Fibroblast of mammary gland (primary cell): ENCODE measurements around the gene MX1.

Experiments used
- DNase-seq: peaks from one replicate; pipeline ENCODE4 v3.0.0-alpha.2; 2010; ENCODE audit warnings: low read depth
- H3K4me3 ChIP-seq: 2 replicates; pipeline ENCODE4 v1.5.1; 2011; ENCODE audit warnings: low read depth, mild to moderate bottlenecking, low read length, moderate library complexity; ENCODE audit not compliant: control insufficient read depth
- TF ChIP-seq, protein P1 (sequence below): conservative IDR thresholded peaks from 2 replicates; pipeline ENCODE4 v1.5.1; 2011; ENCODE audit warnings: low read depth, low read length, inconsistent platforms; ENCODE audit not compliant: control insufficient read depth, insufficient read depth

MX1 gene

DNA sequence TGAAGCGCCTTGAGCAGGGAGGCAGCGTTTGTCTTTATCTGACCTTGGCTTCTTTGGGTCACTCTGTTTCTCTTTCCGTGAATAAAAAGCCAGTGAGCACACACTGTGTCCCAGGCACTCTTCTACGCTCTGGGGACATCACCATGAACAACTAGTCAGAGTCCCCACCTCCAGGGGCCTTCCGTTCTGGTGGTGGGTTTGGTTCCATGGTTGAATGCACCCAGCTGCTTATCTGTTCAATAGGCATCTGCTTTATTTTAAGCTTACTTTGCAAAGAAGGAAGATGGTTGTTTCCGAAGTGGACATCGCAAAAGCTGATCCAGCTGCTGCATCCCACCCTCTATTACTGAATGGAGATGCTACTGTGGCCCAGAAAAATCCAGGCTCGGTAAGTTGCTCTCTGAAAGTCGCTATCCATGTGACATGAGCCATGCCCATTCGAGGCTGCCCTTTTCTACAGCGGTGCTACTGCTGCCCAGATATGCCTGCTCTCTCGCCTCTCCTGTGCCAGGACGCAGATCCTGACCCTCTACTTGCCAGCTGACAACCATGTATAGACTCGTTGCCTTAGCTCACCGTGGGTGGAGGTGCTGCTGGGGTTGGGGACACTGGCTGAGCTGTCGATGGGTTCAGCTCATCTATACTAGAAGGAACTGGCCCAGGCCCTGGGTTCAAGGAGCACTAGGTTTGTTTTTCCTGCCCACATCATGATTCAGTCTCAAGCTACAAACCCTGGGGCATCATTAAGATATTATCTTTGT, 5.9 kb downstream of the MX1 start:
- TF ChIP-seq, protein P1, sequence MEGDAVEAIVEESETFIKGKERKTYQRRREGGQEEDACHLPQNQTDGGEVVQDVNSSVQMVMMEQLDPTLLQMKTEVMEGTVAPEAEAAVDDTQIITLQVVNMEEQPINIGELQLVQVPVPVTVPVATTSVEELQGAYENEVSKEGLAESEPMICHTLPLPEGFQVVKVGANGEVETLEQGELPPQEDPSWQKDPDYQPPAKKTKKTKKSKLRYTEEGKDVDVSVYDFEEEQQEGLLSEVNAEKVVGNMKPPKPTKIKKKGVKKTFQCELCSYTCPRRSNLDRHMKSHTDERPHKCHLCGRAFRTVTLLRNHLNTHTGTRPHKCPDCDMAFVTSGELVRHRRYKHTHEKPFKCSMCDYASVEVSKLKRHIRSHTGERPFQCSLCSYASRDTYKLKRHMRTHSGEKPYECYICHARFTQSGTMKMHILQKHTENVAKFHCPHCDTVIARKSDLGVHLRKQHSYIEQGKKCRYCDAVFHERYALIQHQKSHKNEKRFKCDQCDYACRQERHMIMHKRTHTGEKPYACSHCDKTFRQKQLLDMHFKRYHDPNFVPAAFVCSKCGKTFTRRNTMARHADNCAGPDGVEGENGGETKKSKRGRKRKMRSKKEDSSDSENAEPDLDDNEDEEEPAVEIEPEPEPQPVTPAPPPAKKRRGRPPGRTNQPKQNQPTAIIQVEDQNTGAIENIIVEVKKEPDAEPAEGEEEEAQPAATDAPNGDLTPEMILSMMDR, result no peak
- no peak for DNase-seq
- H3K4me3 ChIP-seq, result no peak overlapping the region

DNA sequence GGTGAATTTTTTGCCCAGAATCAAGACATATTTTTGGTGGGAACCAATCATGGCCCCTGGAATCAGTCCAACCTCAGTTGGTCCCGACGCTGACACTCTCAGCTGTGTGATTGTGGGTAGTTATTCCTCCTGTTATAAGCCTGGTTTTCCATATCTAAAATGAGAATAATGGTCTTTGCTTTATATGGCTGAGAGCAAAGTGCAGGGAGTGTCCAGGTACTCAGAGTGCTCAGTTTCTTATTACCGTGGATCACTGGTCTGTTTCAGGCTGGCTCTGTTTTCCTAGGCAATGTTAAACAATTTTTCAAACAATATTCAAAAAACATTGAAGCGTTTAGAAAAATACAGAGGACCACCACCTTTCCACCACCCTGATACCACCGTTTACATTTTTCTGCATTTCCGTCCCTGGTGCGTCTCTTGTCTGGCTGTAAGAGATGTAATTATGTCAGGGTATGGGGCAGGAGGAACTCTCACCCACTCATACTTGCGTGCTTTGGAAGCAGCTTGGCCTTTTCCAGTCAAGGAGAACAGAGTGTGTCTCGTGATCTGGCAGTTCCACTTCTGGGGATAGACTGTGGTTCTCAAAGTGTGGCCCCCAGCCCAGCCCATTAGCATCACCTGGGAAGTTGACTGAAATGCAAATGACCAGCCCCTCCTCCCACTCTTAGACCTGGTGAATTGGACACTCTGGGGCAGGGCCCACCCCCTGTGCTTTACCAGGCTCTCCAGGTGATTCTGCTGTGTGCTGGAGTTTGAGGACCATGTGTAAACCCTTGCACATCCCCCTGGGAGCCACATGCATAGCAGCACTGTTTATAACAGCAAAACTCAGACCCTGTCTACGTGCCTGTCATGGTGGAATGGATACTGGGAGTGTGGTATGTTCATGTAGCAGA, 6.8 kb downstream of the MX1 start:
- no peak for DNase-seq
- H3K4me3 ChIP-seq, result no peak overlapping the region
- TF ChIP-seq, protein P1, result no peak

DNA sequence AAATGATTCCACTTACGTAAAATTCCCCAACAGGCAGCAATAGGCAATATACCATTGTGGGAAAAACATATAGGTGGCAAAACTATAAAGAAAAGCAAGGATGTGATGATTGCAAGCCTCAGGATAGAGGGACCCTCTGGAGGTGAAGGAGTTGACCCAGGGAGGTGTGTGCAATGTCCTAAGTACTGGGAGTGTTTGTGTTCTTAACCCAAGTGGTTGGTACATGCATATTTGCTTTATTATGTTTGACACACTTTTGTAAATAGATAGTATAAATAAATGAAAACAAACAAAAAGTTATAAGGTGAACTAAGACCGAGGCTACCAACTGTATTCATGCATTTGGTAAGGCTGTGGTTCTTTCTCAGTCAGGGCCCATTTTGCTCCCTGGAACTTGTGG, 7.5 kb downstream of the MX1 start:
- H3K4me3 ChIP-seq, result no peak overlapping the region
- TF ChIP-seq, protein P1, result no peak
- no peak for DNase-seq

DNA sequence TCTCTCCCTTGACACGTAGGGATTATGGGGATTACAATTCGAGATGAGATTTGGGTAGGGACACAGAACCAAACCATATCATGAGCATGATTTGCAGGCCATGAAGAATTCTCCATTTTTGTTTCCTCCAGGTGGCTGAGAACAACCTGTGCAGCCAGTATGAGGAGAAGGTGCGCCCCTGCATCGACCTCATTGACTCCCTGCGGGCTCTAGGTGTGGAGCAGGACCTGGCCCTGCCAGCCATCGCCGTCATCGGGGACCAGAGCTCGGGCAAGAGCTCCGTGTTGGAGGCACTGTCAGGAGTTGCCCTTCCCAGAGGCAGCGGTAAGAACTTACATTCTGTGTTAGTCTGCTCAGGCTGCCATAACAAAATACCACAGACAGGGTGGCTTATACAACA, 9.7 kb downstream of the MX1 start:
- DNase-seq, result no peak
- TF ChIP-seq, protein P1, result no peak
- H3K4me3 ChIP-seq, result no peak overlapping the region

DNA sequence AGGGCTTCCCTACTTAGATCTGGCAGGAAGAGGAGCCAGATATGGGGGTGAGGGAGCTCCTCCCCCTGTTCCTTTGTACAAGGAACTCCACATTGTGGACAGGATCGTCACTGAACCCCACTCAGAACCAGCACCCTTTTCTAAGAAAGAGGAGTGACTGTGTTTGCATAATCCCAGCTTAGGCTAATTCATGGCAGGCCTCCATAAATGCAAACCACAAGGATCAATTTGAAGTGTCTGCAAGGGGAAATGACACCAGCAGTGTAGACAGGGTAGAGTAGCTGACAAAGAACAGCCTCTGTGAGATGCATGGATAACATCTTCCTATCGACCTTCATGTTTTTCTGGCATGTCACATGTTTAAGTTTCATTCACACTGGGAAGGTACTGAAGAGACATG, 11.7 kb downstream of the MX1 start:
- no peak overlapping the region for H3K4me3 ChIP-seq
- DNase-seq, result no peak
- TF ChIP-seq, protein P1, result no peak

DNA sequence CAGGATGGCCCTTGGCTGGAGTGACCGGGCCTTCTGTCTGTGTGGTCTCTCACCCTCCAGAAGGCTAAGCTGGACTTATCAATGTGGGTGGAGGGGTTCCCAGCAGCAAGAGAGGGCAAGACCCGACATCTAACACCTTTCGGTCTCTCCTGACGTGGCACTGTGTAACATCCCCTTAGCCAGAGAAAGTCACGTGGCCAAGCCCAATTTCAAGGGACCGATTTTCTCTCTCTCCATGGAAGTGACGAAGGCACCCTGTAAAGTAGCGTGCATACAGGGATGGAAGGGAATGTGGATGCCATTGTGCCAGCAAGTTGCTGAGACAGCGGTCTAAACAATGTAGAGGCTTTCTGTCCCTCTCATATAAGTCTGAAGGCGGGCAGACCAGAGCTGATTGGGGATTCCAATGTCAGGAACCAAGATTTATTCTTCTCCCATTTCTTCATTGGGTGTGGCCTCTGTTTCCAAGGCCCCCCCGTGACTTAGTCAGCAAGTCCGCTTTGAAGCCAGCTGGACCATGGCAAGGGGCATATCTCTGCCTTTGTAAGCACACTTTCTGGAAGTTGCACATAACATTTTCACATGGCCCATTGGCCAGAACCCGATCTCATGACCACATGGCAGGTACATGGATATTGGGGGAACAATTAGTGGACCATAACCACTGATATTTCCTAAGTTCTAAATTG, 12.5 kb downstream of the MX1 start:
- no peak overlapping the region for H3K4me3 ChIP-seq
- TF ChIP-seq, protein P1, result no peak
- DNase-seq, result no peak
